BE2C (cell line): Measurements from ENCODE around the gene MAML2.

Experiments
- DNase-seq: peaks from one replicate; pipeline ENCODE4 v3.0.0-alpha.2; 2020
- H3K27me3 ChIP-seq: fragments of 250-450 bp; sonication (Bioruptor Pico); 2 replicates; pipeline ENCODE4 v1.5.1; 2020; ENCODE audit warnings: mild to moderate bottlenecking
- H3K36me3 ChIP-seq: fragments of 250-450 bp; sonication (Bioruptor Pico); 2 replicates; pipeline ENCODE4 v1.5.1; 2020; ENCODE audit warnings: mild to moderate bottlenecking
- H3K4me1 ChIP-seq: fragments of 250-450 bp; sonication (Bioruptor Pico); 2 replicates; pipeline ENCODE4 v1.5.1; 2020
- H3K4me3 ChIP-seq: 2 replicates; pipeline ENCODE4 v1.5.1; 2011; ENCODE audit warnings: low read depth, low read length
- H3K9me3 ChIP-seq: fragments of 250-450 bp; sonication (Bioruptor Pico); 2 replicates; pipeline ENCODE4 v1.5.1; 2020
- TF ChIP-seq, protein P1 (sequence below): IDR thresholded peaks from 2 replicates; pipeline ENCODE4 v1.5.1; 2012; ENCODE audit warnings: mild to moderate bottlenecking, low read depth, low read length

The MAML2 gene

DNA sequence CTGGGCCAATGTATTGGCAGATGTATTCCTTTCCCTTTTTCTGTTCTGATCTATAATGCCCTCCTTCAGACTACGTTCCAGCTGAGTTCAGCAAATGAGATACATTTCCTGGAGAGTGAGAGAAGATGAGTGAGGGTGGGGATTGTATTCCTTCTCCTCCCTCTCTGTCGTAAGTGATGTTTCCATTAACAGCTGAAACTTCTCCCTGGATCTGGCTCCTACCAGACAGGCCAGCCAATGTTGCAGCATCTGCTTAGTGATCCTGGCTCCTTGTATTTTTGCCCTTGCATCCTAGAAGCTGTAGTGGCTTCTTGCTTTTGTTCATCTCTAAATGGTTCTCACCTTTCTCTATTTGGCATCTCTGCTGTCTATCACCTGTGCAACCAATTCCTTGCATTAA lies 370.9 kb downstream of the MAML2 start:
- Histone ChIP-seq H3K27me3 (no peaks in the 10 kb centered on the region), H3K9me3 (no peaks in the 10 kb centered on the region), H3K36me3 (no peaks in the 10 kb centered on the region), H3K4me1 (no peaks in the 10 kb centered on the region), H3K4me3 (no peak overlapping the region)
- no peak for DNase-seq
- TF ChIP-seq, protein P1, sequence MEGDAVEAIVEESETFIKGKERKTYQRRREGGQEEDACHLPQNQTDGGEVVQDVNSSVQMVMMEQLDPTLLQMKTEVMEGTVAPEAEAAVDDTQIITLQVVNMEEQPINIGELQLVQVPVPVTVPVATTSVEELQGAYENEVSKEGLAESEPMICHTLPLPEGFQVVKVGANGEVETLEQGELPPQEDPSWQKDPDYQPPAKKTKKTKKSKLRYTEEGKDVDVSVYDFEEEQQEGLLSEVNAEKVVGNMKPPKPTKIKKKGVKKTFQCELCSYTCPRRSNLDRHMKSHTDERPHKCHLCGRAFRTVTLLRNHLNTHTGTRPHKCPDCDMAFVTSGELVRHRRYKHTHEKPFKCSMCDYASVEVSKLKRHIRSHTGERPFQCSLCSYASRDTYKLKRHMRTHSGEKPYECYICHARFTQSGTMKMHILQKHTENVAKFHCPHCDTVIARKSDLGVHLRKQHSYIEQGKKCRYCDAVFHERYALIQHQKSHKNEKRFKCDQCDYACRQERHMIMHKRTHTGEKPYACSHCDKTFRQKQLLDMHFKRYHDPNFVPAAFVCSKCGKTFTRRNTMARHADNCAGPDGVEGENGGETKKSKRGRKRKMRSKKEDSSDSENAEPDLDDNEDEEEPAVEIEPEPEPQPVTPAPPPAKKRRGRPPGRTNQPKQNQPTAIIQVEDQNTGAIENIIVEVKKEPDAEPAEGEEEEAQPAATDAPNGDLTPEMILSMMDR, result no peak

DNA sequence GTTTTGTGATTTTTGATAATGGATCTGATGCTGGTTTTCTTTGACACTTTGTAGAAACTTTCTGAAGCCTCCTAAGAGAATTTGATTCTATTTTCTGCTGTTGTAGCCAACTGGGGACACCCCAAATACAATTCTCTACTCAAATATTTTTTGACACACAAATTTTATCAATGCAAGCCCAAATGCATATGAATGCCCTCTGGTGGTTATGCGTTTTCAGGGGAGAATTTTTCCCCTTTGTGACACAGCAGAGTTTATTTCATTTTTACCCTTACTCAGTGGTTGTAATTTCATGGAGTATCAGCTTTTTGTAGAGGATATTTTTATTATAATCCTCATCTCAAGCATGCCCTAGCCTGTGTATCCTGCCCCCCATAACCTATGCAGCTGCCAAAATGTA lies 374.4 kb downstream of the MAML2 start:
- Histone ChIP-seq H3K9me3 (no peaks in the 10 kb centered on the region), H3K27me3 (no peaks in the 10 kb centered on the region), H3K36me3 (no peaks in the 10 kb centered on the region), H3K4me1 (no peaks in the 10 kb centered on the region), H3K4me3 (no peak overlapping the region)
- TF ChIP-seq, protein P1, result peak; percentile 58
- DNase-seq, result no peak

DNA sequence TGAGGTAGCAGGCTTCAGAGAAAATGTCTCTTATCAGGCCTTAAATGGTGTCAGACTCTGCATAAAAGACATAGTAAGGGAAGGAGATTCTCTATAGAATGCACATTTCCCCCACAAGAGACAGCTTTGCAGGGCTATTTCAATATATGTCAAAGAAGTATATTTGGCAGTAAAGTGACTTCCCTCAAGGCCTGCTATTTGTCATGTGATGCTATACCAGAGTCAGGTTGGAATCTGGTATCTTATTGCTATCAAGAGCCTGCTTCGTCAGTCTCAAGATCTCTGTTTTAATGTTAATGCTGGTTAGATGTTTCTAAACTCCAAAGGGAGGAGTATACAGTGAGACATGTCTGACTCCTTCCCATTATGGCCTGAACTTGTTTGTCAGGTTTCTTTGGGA lies 378.7 kb downstream of the MAML2 start:
- DNase-seq, result no peak
- Histone ChIP-seq H3K4me1 (no peaks in the 10 kb centered on the region), H3K4me3 (no peak overlapping the region), H3K27me3 (no peaks in the 10 kb centered on the region), H3K36me3 (no peaks in the 10 kb centered on the region), H3K9me3 (no peaks in the 10 kb centered on the region)
- TF ChIP-seq, protein P1, result no peak

DNA sequence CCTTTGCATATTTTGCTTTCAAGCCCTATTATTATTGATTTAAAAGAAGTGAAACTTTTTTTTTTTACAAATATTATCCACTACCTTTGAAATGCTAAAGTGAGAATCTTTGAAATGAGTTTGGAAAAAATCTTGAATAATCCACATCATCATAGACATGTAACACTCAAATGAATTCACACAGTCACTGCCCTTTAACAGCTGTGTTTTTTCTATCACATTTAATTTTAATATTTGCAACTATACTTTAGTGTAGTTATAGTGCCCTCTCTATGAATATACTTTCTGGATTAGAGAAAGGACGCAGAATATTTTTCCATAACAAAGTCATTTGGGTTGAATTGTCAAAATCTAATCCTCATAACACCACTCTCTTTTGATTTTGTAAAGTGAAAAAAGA lies 381.2 kb downstream of the MAML2 start:
- no peak for DNase-seq
- Histone ChIP-seq H3K9me3 (no peaks in the 10 kb centered on the region), H3K27me3 (no peaks in the 10 kb centered on the region), H3K4me3 (no peak overlapping the region), H3K4me1 (no peaks in the 10 kb centered on the region), H3K36me3 (no peaks in the 10 kb centered on the region)
- TF ChIP-seq, protein P1, result no peak

DNA sequence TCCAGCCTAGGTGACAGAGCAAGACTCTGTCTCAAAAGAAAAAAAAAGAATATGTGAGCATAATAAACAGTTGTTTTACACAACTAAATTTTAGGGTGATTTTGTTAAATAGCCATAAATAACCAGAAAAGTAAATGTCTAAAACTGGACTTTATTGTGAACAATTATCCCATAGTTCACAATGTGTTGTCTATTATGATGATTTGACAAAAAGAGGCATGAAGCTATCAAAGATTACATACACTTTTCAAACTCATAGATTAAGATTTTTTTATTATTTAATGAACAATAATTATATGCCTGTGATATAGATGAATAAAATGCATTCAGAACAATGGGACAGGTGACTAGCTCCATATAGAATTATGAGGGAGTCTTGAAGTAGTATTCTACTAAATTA lies 392.1 kb downstream of the MAML2 start:
- no peak for DNase-seq
- Histone ChIP-seq H3K9me3 (no peaks in the 10 kb centered on the region), H3K36me3 (no peaks in the 10 kb centered on the region), H3K27me3 (no peaks in the 10 kb centered on the region), H3K4me3 (no peak overlapping the region), H3K4me1 (no peaks in the 10 kb centered on the region)
- TF ChIP-seq, protein P1, result no peak

DNA sequence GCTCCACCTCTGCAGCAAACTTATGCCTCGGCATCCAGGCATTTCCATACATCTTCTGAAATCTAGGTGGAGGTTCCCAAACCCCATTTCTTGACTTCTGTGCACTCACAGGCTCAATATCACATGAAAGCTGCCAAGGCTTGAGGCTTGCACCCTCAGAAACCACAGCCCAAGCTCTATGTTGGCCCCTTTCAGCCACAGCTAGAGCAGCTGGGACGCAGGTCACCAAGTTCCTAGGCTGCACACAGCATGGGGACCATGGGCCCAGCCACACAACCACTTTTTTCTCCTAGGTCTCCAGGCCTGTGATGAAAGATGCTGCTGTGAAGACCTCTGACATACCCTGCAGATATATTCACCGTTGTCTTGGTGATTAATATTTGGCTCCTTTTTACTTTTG lies 394.4 kb downstream of the MAML2 start:
- H3K9me3 ChIP-seq, result no peaks in the 10 kb centered on the region; the same call in 1 of the 2 replicates
- no peaks in the 10 kb centered on the region for H3K4me1 ChIP-seq
- DNase-seq, result no peak
- no peak overlapping the region for H3K4me3 ChIP-seq
- H3K27me3 ChIP-seq, result no peaks in the 10 kb centered on the region
- no peaks in the 10 kb centered on the region for H3K36me3 ChIP-seq
- TF ChIP-seq, protein P1, result no peak
